ENCODE results near the gene CACNG3. TPM values are rescaled to one million over a fixed set of nuclear protein-coding genes. Genes with fewer than 3 reads are reported as not detected.

CACNG3 gene
- total RNA-seq, 4 donors from 2014 or later, result not detected

DNA sequence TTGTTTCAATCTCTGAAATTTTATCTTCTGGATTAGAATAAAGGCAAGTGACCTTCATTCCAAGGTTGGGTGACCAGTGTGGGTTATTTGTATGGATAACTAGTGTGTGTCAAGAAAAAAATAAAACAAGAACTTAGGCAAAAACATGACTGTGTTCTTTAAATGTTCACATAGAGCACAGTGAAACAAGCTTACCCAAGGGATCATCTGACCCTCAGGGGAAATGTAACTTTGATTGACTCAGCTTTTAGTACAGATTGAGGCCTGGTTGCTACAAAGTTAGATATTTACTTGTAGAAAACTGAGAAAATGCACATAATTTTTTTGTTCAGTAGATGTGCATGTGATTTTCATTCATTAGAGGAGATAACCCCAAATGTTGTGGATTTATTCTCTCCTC, 6.7 kb downstream of the CACNG3 start:
- DNase-seq, result no peak
- no peak overlapping the region for H3K27ac ChIP-seq
- TF ChIP-seq POLR2AphosphoS5 (IDR thresholded peaks at IDR 0.05) (no peak), CTCF (IDR thresholded peaks at IDR 0.05) (no peak), POLR2A (IDR thresholded peaks at IDR 0.05) (no peak), EP300 (IDR thresholded peaks at IDR 0.05; ENCODE audit: low read depth) (no peak)
- in situ Hi-C loops (cut with MboI; ENCODE audit: low pct_ligation_motif_present in 1 of 4, low pct_unique_long_range_greater_than_20kb in 1 of 4, low sequenced_read_pairs in 3 of 4), result loop anchor here in 2 of 4 donors (25.0 kb wide), 2 partner anchors 201 to 526 kb away; no protein-coding TSS in a partner anchor
- H3K4me3 ChIP-seq, result no peak overlapping the region
- intact Hi-C loops (cut with DNase I; ENCODE audit: low total_unique reads), result no loop called here
- H3K27me3 ChIP-seq, result peaks cover 19% of the 10 kb centered on the region
- H3K4me1 ChIP-seq, result no peaks in the 10 kb centered on the region
- H3K36me3 ChIP-seq, result no peaks in the 10 kb centered on the region
- H3K9me3 ChIP-seq, result no peaks in the 10 kb centered on the region

DNA sequence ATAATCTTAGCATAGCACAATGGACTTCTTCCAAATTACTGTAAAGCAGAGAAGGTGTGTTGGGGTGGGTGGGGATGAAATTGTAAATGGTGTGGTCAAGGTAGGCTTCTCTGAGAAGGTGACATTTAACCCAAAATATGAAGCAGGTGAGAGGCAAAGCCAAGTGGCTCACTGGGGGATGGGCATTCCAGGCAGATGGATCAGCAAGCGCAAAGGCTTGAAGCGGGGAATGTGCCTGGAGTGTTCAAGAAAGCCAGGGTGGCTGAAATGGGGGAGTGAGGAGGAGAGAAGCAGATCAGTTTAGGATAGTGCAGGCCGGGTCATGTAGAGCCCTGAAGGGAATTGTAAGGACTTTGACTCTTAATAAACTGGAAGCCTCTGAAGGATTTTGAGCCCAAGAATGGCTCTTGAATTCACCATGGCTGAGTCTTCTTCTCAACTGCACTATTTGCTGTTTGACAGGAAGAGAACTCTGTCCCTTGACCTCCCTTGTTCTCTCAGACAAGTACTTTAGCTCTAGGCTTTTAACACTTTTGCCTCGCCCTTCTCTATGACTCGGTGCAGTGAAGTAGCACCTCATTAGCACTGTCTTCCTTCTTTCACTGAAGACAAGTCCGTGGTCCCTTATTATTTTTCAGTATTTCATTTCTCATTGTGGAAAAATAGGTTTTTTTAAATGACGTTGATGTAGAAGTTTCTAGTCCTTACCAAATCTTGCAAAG, 14.7 kb downstream of the CACNG3 start:
- Histone ChIP-seq H3K27me3 (peaks cover 4% of the 10 kb centered on the region), H3K4me1 (no peaks in the 10 kb centered on the region), H3K27ac (no peak overlapping the region), H3K36me3 (no peaks in the 10 kb centered on the region), H3K9me3 (no peaks in the 10 kb centered on the region), H3K4me3 (no peak overlapping the region)
- in situ Hi-C loops (cut with MboI; ENCODE audit: low pct_ligation_motif_present in 1 of 4, low pct_unique_long_range_greater_than_20kb in 1 of 4, low sequenced_read_pairs in 3 of 4) (loop anchor here in 2 of 4 donors (25.0 kb wide), 2 partner anchors 209 to 534 kb away; no protein-coding TSS in a partner anchor), intact Hi-C loops (cut with DNase I; ENCODE audit: low total_unique reads) (no loop called here)
- TF ChIP-seq CTCF (IDR thresholded peaks at IDR 0.05), result no peak
- no peak for TF ChIP-seq POLR2AphosphoS5 (IDR thresholded peaks at IDR 0.05)
- 72 to 82% methylated on average over 6 to 7 of the region's 7 CpGs for WGBS, 2 donors (ENCODE audit: low coverage in 1 of 2)
- no peak for DNase-seq

DNA sequence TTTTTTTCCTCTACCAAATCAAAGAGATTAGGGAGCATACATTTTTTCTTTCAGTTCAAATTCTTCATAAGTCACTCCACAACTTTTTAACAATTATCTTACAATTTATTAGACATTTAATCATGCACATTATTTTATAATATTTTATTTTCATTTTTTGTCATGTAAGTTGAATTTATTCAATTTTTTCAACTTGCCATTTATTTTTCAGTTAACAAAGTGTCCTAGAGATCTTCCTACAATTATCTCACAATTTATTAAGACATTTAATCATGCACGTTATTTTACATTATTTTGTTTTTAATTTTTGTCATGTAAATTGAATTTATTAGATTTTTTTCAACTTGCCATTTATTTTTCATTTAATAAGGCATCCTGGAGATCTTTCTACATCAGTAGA, 16.2 kb downstream of the CACNG3 start:
- no peaks in the 10 kb centered on the region for H3K36me3 ChIP-seq
- H3K4me3 ChIP-seq, result no peak overlapping the region
- H3K4me1 ChIP-seq, result no peaks in the 10 kb centered on the region
- WGBS, 2 donors (ENCODE audit: low coverage in 1 of 2), result 40 to 48% methylated on average over 1 of the region's 1 CpG
- H3K27me3 ChIP-seq, result peaks cover 4% of the 10 kb centered on the region
- no peak for DNase-seq
- H3K27ac ChIP-seq, result no peak overlapping the region
- TF ChIP-seq POLR2AphosphoS5 (IDR thresholded peaks at IDR 0.05), result no peak
- no peak for TF ChIP-seq CTCF (IDR thresholded peaks at IDR 0.05)
- no peak for TF ChIP-seq POLR2A (IDR thresholded peaks at IDR 0.05)
- TF ChIP-seq EP300 (IDR thresholded peaks at IDR 0.05; ENCODE audit: low read depth), result no peak
- no peaks in the 10 kb centered on the region for H3K9me3 ChIP-seq
- intact Hi-C loops (cut with DNase I; ENCODE audit: low total_unique reads), result no loop called here
- in situ Hi-C loops (cut with MboI; ENCODE audit: low pct_ligation_motif_present in 1 of 4, low pct_unique_long_range_greater_than_20kb in 1 of 4, low sequenced_read_pairs in 3 of 4), result loop anchor here in 2 of 4 donors (25.0 kb wide), 2 partner anchors 210 to 535 kb away; no protein-coding TSS in a partner anchor

DNA sequence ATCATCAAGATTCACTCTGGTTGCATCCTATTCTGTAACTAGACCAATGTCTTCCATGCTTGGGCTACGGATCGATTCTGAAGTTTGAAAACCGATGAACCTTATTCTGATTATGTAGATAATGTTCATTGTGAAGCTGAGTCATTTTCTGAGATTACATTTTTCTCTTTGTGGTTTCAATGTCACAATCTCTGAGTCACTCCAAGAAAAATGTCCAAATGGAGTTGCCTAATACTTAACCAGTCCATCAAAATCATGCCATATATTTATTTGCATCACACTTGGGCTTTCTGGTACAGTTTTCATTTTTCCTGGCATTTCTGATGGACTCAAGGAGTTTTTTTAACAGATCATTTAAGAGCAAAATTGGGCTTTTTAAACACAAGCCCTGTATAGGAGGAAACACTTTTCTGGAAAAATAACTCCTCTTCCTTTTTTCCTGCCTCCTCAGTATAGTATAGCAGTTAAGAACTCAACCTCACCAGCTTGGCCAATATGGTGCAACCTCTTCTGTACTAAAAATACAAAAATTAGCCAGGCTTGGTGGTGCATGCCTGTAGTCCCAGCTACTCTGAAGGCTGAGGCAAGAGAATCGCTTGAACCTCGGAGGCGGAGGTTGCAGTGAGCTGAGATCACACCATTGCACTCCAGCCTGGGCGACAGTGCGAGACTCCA, 17.5 kb downstream of the CACNG3 start:
- H3K4me3 ChIP-seq, result no peak overlapping the region
- TF ChIP-seq CTCF (IDR thresholded peaks at IDR 0.05), result no peak
- no peak for TF ChIP-seq POLR2AphosphoS5 (IDR thresholded peaks at IDR 0.05)
- no peak for TF ChIP-seq POLR2A (IDR thresholded peaks at IDR 0.05)
- no peak for TF ChIP-seq EP300 (IDR thresholded peaks at IDR 0.05; ENCODE audit: low read depth)
- 93 to 96% methylated on average over 3 to 8 of the region's 8 CpGs for WGBS, 2 donors (ENCODE audit: low coverage in 1 of 2)
- in situ Hi-C loops (cut with MboI; ENCODE audit: low pct_ligation_motif_present in 1 of 4, low pct_unique_long_range_greater_than_20kb in 1 of 4, low sequenced_read_pairs in 3 of 4), result loop anchor here in 2 of 4 donors (25.0 kb wide), 2 partner anchors 211 to 536 kb away; no protein-coding TSS in a partner anchor
- no peak for DNase-seq
- peaks cover 4% of the 10 kb centered on the region for H3K27me3 ChIP-seq
- no peak overlapping the region for H3K27ac ChIP-seq
- intact Hi-C loops (cut with DNase I; ENCODE audit: low total_unique reads), result no loop called here
- no peaks in the 10 kb centered on the region for H3K4me1 ChIP-seq
- no peaks in the 10 kb centered on the region for H3K9me3 ChIP-seq
- no peaks in the 10 kb centered on the region for H3K36me3 ChIP-seq

Data from transverse colon (tissue), 4 donors.